UCSD-AML1 (cell line): ENCODE measurements around the gene CIBAR2.
"Not testable (repeated sequence)": the region's sequence is repeated elsewhere in the genome, so short reads cannot be mapped to it uniquely, and the experiment has no call there.

Experiments used
- DNase-seq: peaks from one replicate; lab custom pipeline; 2025; ENCODE audit not compliant: unreplicated experiment; lab: John Stamatoyannopoulos, UW

Gene CIBAR2

DNA sequence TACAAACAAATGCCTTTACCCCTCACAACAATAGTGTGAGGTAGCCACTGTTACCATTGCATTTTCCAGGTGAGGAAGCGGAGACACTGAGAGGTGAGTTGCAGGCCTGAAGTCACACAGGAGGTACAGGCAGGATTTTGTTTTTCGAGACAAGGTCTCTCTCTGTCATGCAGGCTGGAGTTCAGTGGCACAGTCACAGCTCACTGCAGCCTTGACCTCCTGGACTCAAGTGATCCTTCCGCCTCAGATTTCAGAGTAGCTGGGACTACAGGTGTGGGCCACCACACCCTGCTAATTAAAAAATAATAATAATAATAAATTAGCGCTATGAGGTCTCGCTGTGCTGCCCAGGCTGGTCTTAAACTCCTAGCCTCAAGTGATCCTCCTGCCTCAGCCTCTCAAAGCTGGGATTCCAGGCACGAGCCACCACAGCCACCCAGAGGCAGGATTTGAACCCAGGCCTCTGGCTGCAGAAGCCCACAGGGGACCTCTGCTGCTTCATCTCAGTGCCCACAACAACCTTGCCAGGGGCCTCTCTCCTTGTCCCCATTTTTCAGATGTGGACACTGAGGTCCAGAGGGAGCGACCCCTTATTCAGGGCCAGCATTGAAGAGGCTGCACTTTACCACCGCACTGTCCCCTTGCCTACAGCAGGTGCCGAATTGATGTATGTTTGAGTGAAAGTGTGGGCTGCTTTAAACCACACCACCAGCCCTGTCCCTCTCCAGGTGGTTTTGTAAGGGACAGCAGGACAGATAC lies 16.0 kb upstream of the CIBAR2 start:
- no peak for DNase-seq

DNA sequence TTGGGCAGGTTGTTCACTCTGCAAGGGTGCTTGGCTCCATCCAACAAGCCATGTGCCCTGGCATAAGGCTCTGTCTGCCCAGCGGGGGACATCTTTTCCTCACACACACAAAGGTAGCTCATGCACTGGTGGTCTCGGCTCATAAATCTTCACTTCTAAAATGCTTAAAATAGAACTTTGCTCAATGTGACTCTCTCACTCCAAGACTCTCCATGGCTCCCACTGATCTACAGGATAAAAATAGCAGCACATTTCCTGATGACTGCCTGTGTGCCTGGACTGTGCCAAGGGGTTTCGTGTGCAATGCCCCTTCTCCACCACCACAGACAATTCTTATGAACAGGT lies 15.1 kb upstream of the CIBAR2 start:
- no peak for DNase-seq

GRCh38 chr16:85126705-85127378 lies 14.6 kb upstream of the CIBAR2 start:
- DNase-seq = peak; percentile 39

- DNase-seq = no peak
Measured at GRCh38 chr16:85126394-85126704, 14.1 kb upstream of the CIBAR2 start.

- DNase-seq = no peak
Measured at GRCh38 chr16:85125570-85126393, 13.5 kb upstream of the CIBAR2 start.

- no peak for DNase-seq
Measured at GRCh38 chr16:85124636-85125346, 12.5 kb upstream of the CIBAR2 start.

DNA sequence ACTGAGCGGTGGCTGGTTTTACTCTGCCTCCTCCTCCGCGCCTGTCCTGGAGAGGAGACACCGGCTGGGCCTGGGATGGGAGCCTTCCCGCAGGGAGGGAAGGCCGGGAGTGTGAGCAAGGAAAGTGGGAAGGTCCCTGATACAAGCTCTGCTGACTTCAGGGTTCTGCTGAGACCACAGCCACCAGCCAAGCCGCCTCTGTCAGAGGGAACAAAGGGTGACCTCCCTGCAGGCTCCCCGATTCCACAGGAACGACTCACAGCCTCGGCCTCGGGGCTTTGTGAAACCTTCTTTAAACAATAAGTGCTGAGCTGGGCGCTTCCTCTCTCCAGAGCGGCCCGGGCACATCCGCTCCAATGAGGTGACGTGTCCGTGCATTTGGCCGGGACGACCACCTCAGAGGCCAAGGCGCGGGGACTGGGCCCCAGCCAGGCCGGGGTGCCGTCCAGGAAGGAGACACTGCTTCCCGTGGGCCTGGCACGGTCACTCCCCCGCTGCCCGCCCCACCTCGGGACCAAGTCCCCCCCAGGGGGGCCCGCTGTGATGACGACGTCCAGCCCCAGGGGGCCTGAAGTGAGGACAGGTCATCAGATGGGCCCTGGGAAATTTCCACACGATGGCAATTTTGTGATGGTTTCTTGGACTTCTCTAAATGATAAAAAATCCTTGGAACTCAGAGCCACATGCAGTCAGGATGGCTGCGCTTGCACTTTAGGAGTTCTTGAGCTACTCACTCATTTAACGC lies 11.8 kb upstream of the CIBAR2 start:
- DNase-seq = no peak

- DNase-seq = not testable (repeated sequence)
Measured at GRCh38 chr16:85123441-85123840, 11.2 kb upstream of the CIBAR2 start.

DNA sequence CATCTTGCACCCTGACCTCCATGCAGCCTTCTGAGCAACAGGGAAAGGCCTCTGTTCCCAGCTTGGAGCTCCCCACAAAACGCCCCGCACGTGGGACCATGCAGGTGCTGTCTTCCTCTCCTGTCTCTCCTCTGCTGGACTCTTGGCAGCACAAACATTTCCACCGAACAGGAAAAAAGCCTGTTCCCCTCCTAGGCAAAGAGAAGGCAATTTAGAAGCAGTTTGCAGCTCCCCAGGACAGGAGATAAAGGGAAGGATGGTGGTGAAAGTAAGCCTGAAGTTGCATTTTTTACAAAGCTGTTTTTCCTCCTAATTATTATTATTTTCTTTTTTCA lies 7.7 kb upstream of the CIBAR2 start:
- no peak for DNase-seq

DNA sequence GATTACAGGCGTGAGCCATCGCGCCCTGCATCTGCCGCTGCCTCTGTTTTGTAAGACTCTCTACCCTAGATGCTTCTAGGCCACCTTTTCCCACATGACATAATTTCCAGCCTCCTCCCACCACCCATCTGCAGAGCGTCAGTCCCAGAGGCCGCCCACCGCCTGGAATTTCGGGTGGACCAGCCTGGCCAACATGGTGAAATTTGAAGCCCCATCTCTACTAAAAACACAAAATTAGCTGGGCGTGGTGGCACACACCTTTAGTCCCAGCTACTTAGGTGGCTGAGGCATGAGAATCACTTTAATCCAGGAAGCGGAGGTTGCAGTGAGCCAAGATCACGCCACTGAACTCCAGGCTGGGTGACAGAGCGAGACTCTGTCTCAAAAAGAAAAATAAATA lies 5.1 kb upstream of the CIBAR2 start:
- no peak for DNase-seq

- peak; percentile 84 for DNase-seq
Measured at GRCh38 chr16:85114909-85115567, 2.8 kb upstream of the CIBAR2 start.

GRCh38 chr16:85113913-85114312 lies 1.6 kb upstream of the CIBAR2 start:
- DNase-seq = no peak

GRCh38 chr16:85113168-85113733 lies 979 bp upstream of the CIBAR2 start:
- DNase-seq = no peak

DNA sequence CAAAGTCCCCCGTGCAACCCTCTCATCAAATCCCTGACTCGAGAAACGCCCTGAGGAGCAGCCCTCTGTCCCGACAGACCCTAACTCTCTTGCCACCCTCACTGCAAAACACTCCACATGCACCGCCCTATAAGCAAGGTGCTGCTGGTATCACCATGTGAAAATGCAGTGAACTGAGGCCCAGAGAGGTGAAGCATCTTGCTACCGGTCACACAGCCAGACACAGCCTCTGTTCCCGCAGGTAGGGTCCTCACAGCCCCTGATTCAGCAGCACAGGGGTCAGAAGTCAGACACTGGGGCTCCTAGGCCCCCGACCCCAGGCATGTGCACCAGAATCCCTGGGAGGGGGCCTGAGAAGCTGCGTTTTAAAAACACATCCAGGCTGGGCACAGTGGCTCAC lies 1.1 kb downstream of the CIBAR2 start:
- DNase-seq = no peak

GRCh38 chr16:85110105-85110504 lies 2.2 kb downstream of the CIBAR2 start:
- no peak for DNase-seq

GRCh38 chr16:85107532-85107931 lies 4.7 kb downstream of the CIBAR2 start:
- DNase-seq = no peak

DNA sequence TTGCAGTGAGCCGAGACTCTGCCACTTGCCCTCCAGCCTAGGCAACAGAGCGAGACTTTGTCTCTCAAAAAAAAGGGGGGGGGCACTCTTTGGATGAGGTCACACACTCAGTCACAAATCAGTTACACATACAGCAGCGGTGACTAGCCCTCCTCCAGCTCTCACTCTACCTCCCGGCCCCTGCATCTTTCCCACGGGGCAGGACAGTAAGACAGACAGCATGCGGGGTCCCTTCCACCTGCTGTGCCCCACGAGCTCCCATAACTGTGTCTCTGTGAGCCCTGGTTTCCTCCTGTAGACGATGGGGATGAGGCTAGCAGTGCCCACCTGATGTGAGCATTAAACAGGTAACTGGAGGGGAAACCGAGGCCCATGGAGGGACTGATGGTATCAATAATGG lies 5.2 kb downstream of the CIBAR2 start:
- no peak for DNase-seq

- no peak for DNase-seq
Measured at GRCh38 chr16:85105475-85105874, 6.8 kb downstream of the CIBAR2 start.

- peak; percentile 74 for DNase-seq
Measured at GRCh38 chr16:85104821-85105391, 7.4 kb downstream of the CIBAR2 start.

DNA sequence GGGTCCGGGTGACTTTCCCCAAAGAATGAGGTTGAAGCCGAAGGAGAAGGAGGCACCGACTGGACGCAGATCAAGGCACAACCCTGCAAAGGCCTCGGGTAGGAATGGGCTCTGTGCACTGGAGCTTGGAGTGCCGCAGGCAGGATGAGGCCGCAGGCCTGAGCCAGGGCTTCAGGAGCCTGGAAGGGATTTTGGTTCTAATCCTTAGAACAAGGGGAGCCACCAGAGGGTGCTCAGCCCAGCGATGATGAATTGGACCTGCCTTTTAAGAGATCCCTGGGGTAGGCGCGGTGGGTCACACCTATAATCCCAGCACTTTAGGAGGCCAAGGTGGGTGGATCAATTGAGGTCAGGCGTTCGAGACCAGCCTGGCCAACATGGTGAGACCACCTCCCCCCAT lies 8.1 kb downstream of the CIBAR2 start:
- no peak for DNase-seq
